ENCODE results near the gene STRIT1.
"Not testable (repeated sequence)": the region's sequence is repeated elsewhere in the genome, so short reads cannot be mapped to it uniquely, and the experiment has no call there.

The STRIT1 gene

DNA sequence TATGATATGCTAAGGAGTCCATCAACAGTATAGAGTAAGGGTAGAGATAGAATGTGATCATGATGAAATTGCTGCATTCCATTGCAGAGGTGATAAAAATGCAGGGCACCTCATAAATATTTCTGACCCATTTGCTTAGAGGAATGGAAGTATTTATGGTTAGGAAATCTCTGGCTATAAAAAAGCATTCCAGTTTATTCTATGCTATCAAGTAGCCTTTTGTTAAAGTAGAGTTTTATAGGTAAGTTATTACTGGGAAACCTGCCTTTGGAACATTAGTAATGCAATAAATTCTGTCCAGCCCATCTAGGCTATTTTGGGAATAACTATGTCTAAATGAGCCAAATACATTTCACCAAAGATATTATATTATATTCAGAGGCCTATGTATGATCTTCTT is 19.8 kb upstream of the STRIT1 start:
- DNase-seq (ENCODE audit: low spot score) = no peak

- no peak for DNase-seq (ENCODE audit: low spot score)
Observed at GRCh38 chr3:155312781-155313180, 19.3 kb upstream of the STRIT1 start.

GRCh38 chr3:155309581-155309980 is 16.1 kb upstream of the STRIT1 start:
- no peak for DNase-seq (ENCODE audit: low spot score)

- no peak for DNase-seq (ENCODE audit: low spot score)
Observed at GRCh38 chr3:155308831-155309230, 15.3 kb upstream of the STRIT1 start.

DNA sequence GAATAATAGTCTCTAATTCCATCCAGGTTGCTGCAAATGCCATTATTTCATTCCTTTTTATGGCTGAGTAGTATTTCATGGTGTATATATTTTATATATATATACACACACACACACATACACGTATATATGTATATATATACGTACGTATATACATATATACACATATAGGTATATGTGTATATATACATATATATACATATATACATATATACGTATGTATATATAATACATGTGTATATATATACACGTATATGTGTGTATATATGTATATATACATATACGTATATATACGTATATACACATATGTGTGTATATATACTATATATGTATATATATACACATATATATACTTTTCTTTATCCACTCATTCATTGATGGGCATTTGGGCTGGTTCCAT is 13.7 kb upstream of the STRIT1 start:
- DNase-seq (ENCODE audit: low spot score) = no peak

DNA sequence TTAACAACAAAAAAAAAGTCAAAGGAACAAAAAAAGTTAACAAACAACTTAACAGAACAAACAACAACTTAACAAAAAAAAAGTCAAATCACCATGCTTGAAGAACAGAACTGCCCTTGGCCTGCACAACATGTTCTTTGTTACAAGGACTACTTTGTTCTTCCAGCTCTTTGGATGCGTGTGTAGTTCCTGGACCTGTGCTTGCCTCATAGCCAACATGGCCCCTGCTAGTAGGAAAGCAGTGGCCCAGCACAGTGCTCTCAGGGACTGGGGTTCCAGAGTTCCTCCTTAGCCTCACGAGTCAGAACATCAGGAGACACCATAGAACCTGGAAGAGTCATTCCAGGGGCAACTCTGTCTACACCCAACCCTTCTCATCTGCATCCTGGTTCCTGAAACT is 10.9 kb upstream of the STRIT1 start:
- DNase-seq (ENCODE audit: low spot score) = no peak

DNA sequence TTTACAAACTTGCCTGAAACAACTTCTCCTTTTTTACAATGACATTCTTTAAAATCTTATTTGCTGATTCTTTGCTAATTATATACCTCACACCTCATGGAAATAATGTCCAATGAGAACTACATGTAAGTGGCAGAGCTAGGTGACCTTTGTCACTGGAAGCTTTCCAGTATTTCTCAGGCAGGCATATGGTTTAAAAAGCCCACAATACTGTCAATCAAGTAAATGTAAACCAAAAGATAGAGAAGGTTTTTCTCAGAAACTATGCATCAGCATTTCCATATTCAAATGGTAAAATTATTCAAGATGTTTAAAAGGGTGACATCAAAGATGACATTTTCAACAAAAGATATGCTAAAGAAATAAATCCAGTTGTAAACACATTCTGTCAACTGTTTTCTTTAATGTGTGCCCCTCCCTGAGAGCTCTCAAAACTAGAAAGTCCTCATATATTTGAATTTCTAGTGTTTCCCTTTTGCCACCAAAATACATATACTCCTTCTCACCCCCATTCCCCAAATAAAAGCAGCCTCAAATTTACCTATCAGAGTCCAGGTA is 10.1 kb upstream of the STRIT1 start:
- no peak for DNase-seq (ENCODE audit: low spot score)

GRCh38 chr3:155302891-155303290 is 9.4 kb upstream of the STRIT1 start:
- DNase-seq (ENCODE audit: low spot score) = no peak

GRCh38 chr3:155302481-155302880 is 9.0 kb upstream of the STRIT1 start:
- DNase-seq (ENCODE audit: low spot score) = peak; percentile 57

- no peak for DNase-seq (ENCODE audit: low spot score)
Observed at GRCh38 chr3:155297100-155297499, 3.6 kb upstream of the STRIT1 start.

GRCh38 chr3:155296413-155296812 is 2.9 kb upstream of the STRIT1 start:
- no peak for DNase-seq (ENCODE audit: low spot score)

DNA sequence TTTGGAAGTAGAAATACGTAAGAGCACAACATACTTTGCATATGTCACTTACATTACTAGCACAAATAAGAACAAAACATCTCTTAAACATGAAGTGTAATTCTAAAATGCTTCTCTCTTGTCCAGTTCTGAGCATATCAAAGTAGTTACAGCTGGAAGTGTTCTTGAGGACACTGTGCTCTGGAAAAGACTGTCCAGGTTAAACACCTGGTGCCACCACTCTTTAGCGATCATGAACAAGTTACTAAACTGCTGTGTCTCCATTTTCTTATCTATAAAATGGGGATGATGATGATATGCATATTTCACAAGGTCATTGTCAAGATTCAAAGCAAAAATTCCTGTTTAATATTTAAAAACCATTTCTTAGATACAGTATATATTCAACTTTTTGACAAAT is 790 bp downstream of the STRIT1 start:
- DNase-seq (ENCODE audit: low spot score) = no peak

DNA sequence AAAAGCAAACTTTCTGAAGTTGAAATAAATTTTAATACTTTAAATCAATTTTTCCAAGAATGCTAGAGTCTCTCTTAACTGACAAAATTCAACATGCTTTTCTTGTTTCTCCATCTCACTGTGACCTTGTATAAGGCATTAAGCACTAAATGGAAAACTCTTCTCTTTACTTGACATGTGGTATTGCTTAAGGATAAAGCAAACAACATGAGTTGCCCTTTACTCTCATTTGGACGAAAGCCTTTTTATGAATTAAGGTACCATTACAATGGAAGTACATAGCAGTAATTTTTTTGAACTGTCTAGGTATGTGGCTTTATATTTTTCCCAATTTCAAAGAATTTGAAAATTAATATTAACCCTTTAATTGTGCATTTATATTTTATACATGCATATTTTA is 1.4 kb downstream of the STRIT1 start:
- DNase-seq (ENCODE audit: low spot score) = no peak

GRCh38 chr3:155286736-155287135 is 6.7 kb downstream of the STRIT1 start:
- DNase-seq (ENCODE audit: low spot score) = no peak

- DNase-seq (ENCODE audit: low spot score) = no peak
Observed at GRCh38 chr3:155285936-155286335, 7.5 kb downstream of the STRIT1 start.

- no peak for DNase-seq (ENCODE audit: low spot score)
Observed at GRCh38 chr3:155283092-155284056, 10.1 kb downstream of the STRIT1 start.

DNA sequence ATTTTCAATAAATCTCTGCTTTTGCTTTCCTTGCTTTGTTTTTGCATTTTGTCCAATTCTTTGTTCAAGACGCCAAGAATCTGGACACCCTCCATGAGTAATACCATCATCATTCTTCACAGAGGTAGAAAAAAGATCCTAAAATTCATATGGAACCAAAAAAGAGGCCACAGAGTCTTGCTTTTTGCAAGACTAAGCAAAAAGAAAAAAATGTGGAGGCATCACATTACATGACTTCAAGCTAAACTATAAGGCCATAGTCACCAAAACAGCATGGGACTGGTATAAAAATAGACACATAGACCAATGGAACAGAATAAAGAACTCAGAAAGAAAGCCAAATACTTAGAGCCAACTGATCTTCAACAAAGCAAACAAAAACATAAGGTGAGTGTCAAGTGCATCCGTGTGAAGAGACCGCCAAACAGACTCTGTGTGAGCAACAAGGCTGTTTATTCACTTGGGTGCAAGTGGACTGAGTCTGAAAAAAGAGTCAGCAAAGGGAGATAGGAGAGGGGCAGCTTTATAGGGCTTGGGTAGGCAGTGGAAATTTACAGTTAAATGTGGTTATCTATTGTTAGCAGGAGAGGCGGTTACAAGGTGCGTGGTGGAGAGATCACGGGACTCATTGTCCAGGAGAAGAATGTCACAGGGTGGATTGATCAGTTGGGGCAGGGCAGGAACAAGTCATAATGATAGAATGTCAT is 10.9 kb downstream of the STRIT1 start:
- peak; percentile 13 for DNase-seq (ENCODE audit: low spot score)

- no peak for DNase-seq (ENCODE audit: low spot score)
Observed at GRCh38 chr3:155281912-155282311, 11.6 kb downstream of the STRIT1 start.

DNA sequence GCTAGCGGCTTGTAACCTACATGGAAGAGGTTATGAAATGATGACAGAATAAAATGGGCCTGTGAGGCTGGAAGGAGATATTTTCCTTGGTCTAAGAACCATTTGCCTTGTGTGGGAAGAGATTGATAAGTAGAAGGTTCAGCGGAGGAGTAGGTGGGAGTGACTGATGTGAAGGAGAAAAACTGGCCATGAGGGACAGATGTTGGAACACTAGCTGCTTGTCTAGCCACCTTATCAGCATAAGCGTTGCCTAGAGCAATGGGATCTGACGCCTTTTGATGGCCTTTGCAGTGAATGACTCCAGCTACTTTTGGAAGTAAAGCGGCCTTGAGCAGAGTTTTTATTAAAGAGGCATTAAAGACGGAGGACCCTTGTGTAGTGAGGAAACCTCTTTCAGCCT is 17.4 kb downstream of the STRIT1 start:
- DNase-seq (ENCODE audit: low spot score) = not testable (repeated sequence)

DNA sequence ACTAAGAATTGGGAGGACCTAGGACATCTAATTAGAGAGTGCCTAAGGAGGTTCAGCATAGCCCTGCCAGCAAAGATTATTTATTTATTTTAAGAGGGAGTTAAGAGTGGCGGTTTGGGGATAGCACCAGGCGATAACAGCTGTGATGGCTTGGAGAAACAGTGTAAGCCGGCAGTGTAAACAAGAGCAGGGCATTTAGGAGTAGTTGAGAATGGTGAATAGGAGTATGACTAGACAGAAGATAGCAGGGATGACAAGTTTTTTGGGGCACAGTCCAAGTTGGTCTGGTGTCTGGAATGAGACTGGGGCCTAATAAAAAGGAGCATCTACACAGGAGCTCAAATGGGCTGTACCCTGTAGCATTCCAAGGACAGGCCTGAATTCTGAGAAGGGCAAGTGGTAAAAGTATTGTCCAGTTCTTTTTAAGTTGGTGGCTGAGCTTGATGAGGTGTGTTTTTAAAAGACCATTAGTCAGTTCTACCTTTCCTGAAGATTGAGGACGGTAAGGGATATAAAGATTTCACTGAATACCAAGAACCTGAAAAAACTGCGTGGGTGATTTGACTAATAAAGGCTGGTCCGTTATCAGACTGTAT is 18.2 kb downstream of the STRIT1 start:
- DNase-seq (ENCODE audit: low spot score) = not testable (repeated sequence)

DNA sequence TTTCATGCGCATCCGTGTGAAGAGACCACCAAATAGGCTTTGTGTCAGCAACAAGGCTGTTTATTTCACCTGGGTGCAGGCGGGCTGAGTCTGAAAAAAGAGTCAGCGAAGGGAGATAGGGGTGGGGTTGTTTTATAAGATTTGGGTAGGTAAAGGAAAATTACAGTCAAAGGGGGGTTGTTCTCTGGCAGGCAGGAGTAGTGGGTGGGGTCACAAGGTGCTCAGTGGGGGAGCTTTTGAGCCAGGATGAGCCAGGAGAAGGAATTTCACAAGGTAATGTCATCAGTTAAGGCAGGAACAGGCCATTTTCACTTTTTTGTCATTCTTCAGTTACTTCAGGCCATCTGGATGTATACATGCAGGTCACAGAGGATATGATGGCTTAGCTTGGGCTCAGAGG is 19.0 kb downstream of the STRIT1 start:
- DNase-seq (ENCODE audit: low spot score) = not testable (repeated sequence)

DNA sequence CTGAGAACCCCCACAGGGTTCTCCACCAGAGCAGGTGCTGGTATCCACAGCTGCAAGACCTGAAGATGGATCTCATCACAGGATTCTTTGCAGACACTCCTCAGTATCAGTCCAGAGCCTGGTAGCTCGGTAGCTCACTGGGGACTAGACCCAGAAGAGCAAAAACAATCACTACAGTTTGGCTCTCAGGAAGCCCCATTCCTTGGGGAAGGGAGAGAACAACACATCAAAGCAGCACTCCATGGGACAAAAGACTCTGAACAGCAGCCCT is 22.2 kb downstream of the STRIT1 start:
- no peak for DNase-seq (ENCODE audit: low spot score)

Data from AG08396 (cell line).